ENCODE data around the gene SRGAP3. TPM values are rescaled to one million over a fixed set of nuclear protein-coding genes. Genes with fewer than 3 reads are reported as not detected.
A peak's percentile ranks its signal among the peaks of the same experiment; 100 is the strongest.

Gene SRGAP3
- total and polyA plus RNA-seq, 2 donors (not counting 1 experiment from before 2014, with no cell fraction given): 0.92 to 12.4 TPM

DNA sequence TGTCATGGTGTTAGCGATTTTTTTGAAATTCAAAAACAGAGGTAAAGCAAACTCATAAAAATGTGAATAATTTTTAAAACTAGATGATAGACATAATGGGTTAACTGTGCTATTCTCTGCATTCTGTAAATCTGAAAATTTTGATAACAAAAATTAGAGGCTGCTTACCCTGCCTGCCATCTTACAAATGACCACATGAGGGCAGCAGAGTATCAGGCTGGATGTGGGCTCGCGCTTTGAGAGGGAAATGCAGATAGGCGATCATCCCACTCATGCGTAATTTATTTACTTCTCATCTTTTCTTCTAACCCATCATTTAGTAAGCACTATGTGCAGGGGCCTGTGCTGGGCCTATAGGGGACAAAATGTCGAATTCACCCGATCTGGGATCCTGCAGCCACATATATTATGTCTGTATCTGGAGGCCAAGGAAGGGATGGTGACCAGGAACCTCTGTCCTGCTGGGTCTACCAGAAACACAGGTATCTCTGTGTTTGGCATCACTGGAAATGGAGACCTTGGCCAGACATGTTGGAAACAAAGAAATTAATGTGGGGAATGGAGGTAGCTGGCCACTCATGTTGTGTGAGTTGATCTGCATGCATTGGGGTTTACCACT is 278.4 kb downstream of the SRGAP3 start:
- no peak overlapping the region for H3K4me2 ChIP-seq (ENCODE audit: extremely low read depth, insufficient read depth, low read length)
- no peaks in the 10 kb centered on the region for H3K79me2 ChIP-seq (ENCODE audit: control insufficient read depth, insufficient read depth, low read length)
- no peaks in the 10 kb centered on the region for H3K27me3 ChIP-seq (ENCODE audit: control insufficient read depth, insufficient read depth, low read length)
- H2AFZ ChIP-seq (ENCODE audit: low read length): no peak overlapping the region
- H3K4me1 ChIP-seq (ENCODE audit: control insufficient read depth, extremely low read depth, insufficient read depth, low read length): no peaks in the 10 kb centered on the region
- H3K4me3 ChIP-seq (replicated peaks in 1 of 4; ENCODE audit: control extremely low read depth in 1 of 4, insufficient read depth in 1 of 4, low read depth in 3 of 4, low read length in 4 of 4): no peak overlapping the region
- no peak overlapping the region for H3K9ac ChIP-seq (ENCODE audit: insufficient read depth, low read length)
- no peak overlapping the region for H3K27ac ChIP-seq (ENCODE audit: insufficient read depth, low read length)
- no peaks in the 10 kb centered on the region for H3K9me3 ChIP-seq (ENCODE audit: control insufficient read depth, insufficient read depth, low read depth, low read length)
- no peaks in the 10 kb centered on the region for H3K36me3 ChIP-seq (ENCODE audit: control insufficient read depth, insufficient read depth, low read length)
- peak; percentile 97 to 98 for TF ChIP-seq CTCF (conservative IDR thresholded peaks at IDR 0.05 in 1 of 2, IDR thresholded peaks at IDR 0.05 in 1 of 2; ENCODE audit: low read depth in 1 of 2, low read length in 2 of 2)
- no peak for TF ChIP-seq EZH2 (IDR thresholded peaks at IDR 0.05; ENCODE audit: low read length, missing control alignments)
- DNase-seq (ENCODE audit: low read depth in 2 of 2): peak; percentile 41 to 68
- no peaks in the 10 kb centered on the region for H4K20me1 ChIP-seq (ENCODE audit: control insufficient read depth, extremely low read depth, insufficient read depth, low read length)

DNA sequence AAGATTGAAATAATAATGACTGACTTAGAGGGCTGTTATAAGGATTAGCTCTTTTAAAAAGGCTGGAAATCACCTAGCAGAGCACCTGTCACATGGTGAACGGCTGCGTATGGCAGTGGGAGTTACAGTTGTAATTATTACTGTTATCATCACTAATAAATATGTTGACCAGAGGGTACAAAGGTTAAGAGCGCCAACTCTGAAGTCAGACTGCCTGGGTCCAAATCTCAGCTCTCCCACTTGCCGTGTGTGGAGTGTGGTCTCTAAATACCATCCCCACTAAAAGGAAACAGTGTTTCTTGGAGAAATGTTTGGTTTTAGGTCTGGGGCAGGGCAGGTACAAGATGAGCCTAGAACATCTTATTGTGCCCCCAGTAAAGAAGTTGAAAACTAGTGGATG is 280.2 kb downstream of the SRGAP3 start:
- no peaks in the 10 kb centered on the region for H3K9me3 ChIP-seq (ENCODE audit: control insufficient read depth, insufficient read depth, low read depth, low read length)
- no peak for TF ChIP-seq CTCF (conservative IDR thresholded peaks at IDR 0.05 in 1 of 2, IDR thresholded peaks at IDR 0.05 in 1 of 2; ENCODE audit: low read depth in 1 of 2, low read length in 2 of 2)
- no peak for TF ChIP-seq EZH2 (IDR thresholded peaks at IDR 0.05; ENCODE audit: low read length, missing control alignments)
- no peaks in the 10 kb centered on the region for H3K4me1 ChIP-seq (ENCODE audit: control insufficient read depth, extremely low read depth, insufficient read depth, low read length)
- no peak for DNase-seq (ENCODE audit: low read depth in 2 of 2)
- H3K4me2 ChIP-seq (ENCODE audit: extremely low read depth, insufficient read depth, low read length): no peak overlapping the region
- no peak overlapping the region for H2AFZ ChIP-seq (ENCODE audit: low read length)
- no peaks in the 10 kb centered on the region for H3K36me3 ChIP-seq (ENCODE audit: control insufficient read depth, insufficient read depth, low read length)
- H3K79me2 ChIP-seq (ENCODE audit: control insufficient read depth, insufficient read depth, low read length): no peaks in the 10 kb centered on the region
- H3K27me3 ChIP-seq (ENCODE audit: control insufficient read depth, insufficient read depth, low read length): no peaks in the 10 kb centered on the region
- H3K9ac ChIP-seq (ENCODE audit: insufficient read depth, low read length): no peak overlapping the region
- H4K20me1 ChIP-seq (ENCODE audit: control insufficient read depth, extremely low read depth, insufficient read depth, low read length): no peaks in the 10 kb centered on the region
- H3K27ac ChIP-seq (ENCODE audit: insufficient read depth, low read length): no peak overlapping the region
- no peak overlapping the region for H3K4me3 ChIP-seq (replicated peaks in 1 of 4; ENCODE audit: control extremely low read depth in 1 of 4, insufficient read depth in 1 of 4, low read depth in 3 of 4, low read length in 4 of 4)

GRCh38 chr3:8968375-8968882 is 281.0 kb downstream of the SRGAP3 start:
- TF ChIP-seq CTCF (conservative IDR thresholded peaks at IDR 0.05 in 1 of 2, IDR thresholded peaks at IDR 0.05 in 1 of 2; ENCODE audit: low read depth in 1 of 2, low read length in 2 of 2) (no peak), EZH2 (IDR thresholded peaks at IDR 0.05; ENCODE audit: low read length, missing control alignments) (no peak)
- Histone ChIP-seq H3K4me3 (replicated peaks in 1 of 4; ENCODE audit: control extremely low read depth in 1 of 4, insufficient read depth in 1 of 4, low read depth in 3 of 4, low read length in 4 of 4) (no peak overlapping the region), H3K27me3 (ENCODE audit: control insufficient read depth, insufficient read depth, low read length) (no peaks in the 10 kb centered on the region), H3K9ac (ENCODE audit: insufficient read depth, low read length) (no peak overlapping the region), H3K4me2 (ENCODE audit: extremely low read depth, insufficient read depth, low read length) (no peak overlapping the region), H3K27ac (ENCODE audit: insufficient read depth, low read length) (no peak overlapping the region), H4K20me1 (ENCODE audit: control insufficient read depth, extremely low read depth, insufficient read depth, low read length) (no peaks in the 10 kb centered on the region), H2AFZ (ENCODE audit: low read length) (no peak overlapping the region), H3K9me3 (ENCODE audit: control insufficient read depth, insufficient read depth, low read depth, low read length) (no peaks in the 10 kb centered on the region), H3K36me3 (ENCODE audit: control insufficient read depth, insufficient read depth, low read length) (no peaks in the 10 kb centered on the region), H3K4me1 (ENCODE audit: control insufficient read depth, extremely low read depth, insufficient read depth, low read length) (no peaks in the 10 kb centered on the region), H3K79me2 (ENCODE audit: control insufficient read depth, insufficient read depth, low read length) (no peaks in the 10 kb centered on the region)
- no peak for DNase-seq (ENCODE audit: low read depth in 2 of 2)
